Measurements from ENCODE around the gene LY6G6D.

Gene LY6G6D

GRCh38 chr6:31727717-31728671 lies 12.8 kb downstream of the LY6G6D start:
- TF ChIP-seq ZNF8 (CRISPR knock-in tag; IDR thresholded peaks at IDR 0.05), result no peak
- TF ChIP-seq CSRNP3 (CRISPR knock-in tag; IDR thresholded peaks at IDR 0.05), result no peak
- no peak for TF ChIP-seq RARB (CRISPR knock-in tag; IDR thresholded peaks at IDR 0.05)
- TF ChIP-seq TOX (CRISPR knock-in tag; IDR thresholded peaks at IDR 0.05; ENCODE audit: borderline replicate concordance), result no peak
- no peak for TF ChIP-seq TSHZ2 (CRISPR knock-in tag; IDR thresholded peaks at IDR 0.05)
- TF ChIP-seq ISL1 (CRISPR knock-in tag; IDR thresholded peaks at IDR 0.05), result no peak
- no peak for TF ChIP-seq CREB5 (CRISPR knock-in tag; IDR thresholded peaks at IDR 0.05; ENCODE audit: low read depth)
- no peak for TF ChIP-seq POU6F1 (CRISPR knock-in tag; IDR thresholded peaks at IDR 0.05; ENCODE audit: borderline replicate concordance, low read depth)
- no peak for TF ChIP-seq ZFP30 (CRISPR knock-in tag; IDR thresholded peaks at IDR 0.05)
- TF ChIP-seq ZNF565 (CRISPR knock-in tag; conservative IDR thresholded peaks at IDR 0.05; ENCODE audit: low read depth), result no peak
- TF ChIP-seq GLIS3 (CRISPR knock-in tag; IDR thresholded peaks at IDR 0.05), result no peak
- TF ChIP-seq BACH2 (CRISPR knock-in tag; IDR thresholded peaks at IDR 0.05; ENCODE audit: borderline replicate concordance), result no peak
- ATAC-seq, result no peak

DNA sequence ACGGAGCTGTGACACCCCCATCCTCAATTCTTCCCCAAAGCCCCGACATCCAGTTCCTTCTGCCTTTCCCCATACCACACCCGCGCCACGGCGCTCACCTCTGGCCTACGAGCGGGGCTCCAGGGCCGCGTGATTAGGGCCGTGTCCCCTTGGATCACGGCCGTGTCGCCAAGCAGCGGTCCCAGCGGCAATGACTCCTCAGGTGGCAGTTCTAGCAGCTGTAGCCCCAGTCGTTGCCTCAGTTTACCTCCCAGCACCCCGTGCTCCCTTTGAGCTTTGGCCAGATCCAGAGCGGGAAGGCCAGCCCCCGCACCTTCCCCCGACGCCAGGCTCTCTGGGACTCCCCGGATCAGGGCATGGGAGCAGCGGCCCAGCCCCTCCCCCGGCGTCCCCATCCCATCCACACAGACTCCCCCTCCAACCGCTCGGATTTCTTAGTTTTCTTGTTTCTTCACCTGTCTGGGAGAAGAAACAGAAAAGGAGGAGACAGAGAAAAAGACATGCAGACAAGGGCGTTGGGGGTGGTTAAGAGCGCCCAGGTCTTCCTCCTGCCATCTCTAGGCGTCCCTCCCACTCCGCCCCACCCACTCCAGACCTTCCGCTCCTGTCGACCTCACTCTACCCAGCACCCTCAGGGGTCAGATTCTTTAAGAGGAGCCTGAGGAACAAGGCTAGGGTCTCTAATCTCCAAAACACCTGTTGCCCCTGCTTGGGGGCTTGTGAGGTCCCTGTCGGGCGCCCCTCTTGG lies 13.8 kb downstream of the LY6G6D start, which contains the start of gene DDAH2:
DDAH2 (minus strand) TSS at position 533 of the 748 bp plus-strand sequence; CDS start at position 395, 138 bp downstream.
- TF ChIP-seq OSR1 (CRISPR knock-in tag; IDR thresholded peaks at IDR 0.05), result no peak
- no peak for TF ChIP-seq ZC3H10 (CRISPR knock-in tag; IDR thresholded peaks at IDR 0.05)
- TF ChIP-seq ZNF70 (CRISPR knock-in tag; IDR thresholded peaks at IDR 0.05), result no peak
- no peak for TF ChIP-seq BACH2 (CRISPR knock-in tag; IDR thresholded peaks at IDR 0.05; ENCODE audit: borderline replicate concordance)
- TF ChIP-seq SNAI2 (CRISPR knock-in tag; IDR thresholded peaks at IDR 0.05), result peak; percentile 16; the same call in 1 of the 2 replicates
- no peak for TF ChIP-seq CREB5 (CRISPR knock-in tag; IDR thresholded peaks at IDR 0.05; ENCODE audit: low read depth)
- TF ChIP-seq GLIS3 (CRISPR knock-in tag; IDR thresholded peaks at IDR 0.05), result no peak
- ATAC-seq, result peak; percentile 57

DNA sequence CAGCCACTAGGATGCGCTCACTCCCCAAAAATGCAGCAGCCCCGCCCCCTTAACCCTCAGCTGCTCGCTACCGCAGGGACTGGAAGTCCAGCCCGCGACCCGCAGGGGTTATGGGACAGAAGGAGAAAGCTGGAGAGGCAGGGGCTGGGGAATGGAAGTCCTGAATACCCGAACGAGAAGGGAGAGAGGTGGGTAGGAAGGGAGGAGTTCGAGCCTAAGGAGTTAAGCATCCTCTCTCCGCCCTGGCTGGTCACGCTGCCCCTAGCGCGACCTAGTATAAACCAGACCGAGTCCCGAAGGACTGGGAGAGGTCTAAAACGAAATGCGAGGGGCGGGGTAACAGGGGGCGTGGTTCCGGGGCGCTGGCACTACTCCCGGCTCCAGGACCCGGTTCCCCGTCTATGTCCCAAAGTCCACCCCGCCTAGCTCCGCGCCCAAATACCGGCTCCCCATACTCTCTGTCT lies 14.4 kb downstream of the LY6G6D start:
- no peak for TF ChIP-seq ZNF565 (CRISPR knock-in tag; conservative IDR thresholded peaks at IDR 0.05; ENCODE audit: low read depth)
- TF ChIP-seq PATZ1 (CRISPR knock-in tag; IDR thresholded peaks at IDR 0.05; ENCODE audit: borderline replicate concordance), result no peak
- TF ChIP-seq RARB (CRISPR knock-in tag; IDR thresholded peaks at IDR 0.05), result 0 out of 2 replicates have a peak, but pooled peaks have one; percentile 48
- ATAC-seq, result peak; percentile 87
